ENCODE results near the gene FCER2.
A peak's percentile ranks its signal among the peaks of the same experiment; 100 is the strongest.

FCER2 gene

GRCh38 chr19:7676376-7676775 lies 25.6 kb downstream of the FCER2 start:
- no peak for DNase-seq

- DNase-seq, result no peak
Observed at GRCh38 chr19:7674010-7675005, 27.6 kb downstream of the FCER2 start.

GRCh38 chr19:7672522-7672921 lies 29.4 kb downstream of the FCER2 start:
- DNase-seq, result no peak

GRCh38 chr19:7670790-7671189 lies 31.1 kb downstream of the FCER2 start:
- no peak for DNase-seq

GRCh38 chr19:7670150-7670783 lies 31.7 kb downstream of the FCER2 start:
- DNase-seq, result no peak

GRCh38 chr19:7669641-7670040 lies 32.3 kb downstream of the FCER2 start:
- no peak for DNase-seq

GRCh38 chr19:7668842-7669241 lies 33.1 kb downstream of the FCER2 start, which contains the start of gene RETN:
RETN (plus strand) TSS chr19:7669049; CDS start chr19:7669327, 278 bp downstream.
- DNase-seq, result no peak

GRCh38 chr19:7665076-7665475 lies 36.9 kb downstream of the FCER2 start:
- DNase-seq, result no peak

- no peak for DNase-seq
Observed at GRCh38 chr19:7663706-7664105, 38.2 kb downstream of the FCER2 start.

GRCh38 chr19:7662657-7663056 lies 39.3 kb downstream of the FCER2 start:
- no peak for DNase-seq

- DNase-seq, result no peak
Observed at GRCh38 chr19:7661744-7662538, 40.0 kb downstream of the FCER2 start.

- no peak for DNase-seq
Observed at GRCh38 chr19:7658219-7658686, 43.7 kb downstream of the FCER2 start.

GRCh38 chr19:7657131-7657751 lies 44.7 kb downstream of the FCER2 start:
- DNase-seq, result no peak

GRCh38 chr19:7655581-7655980 lies 46.4 kb downstream of the FCER2 start:
- DNase-seq, result no peak

- no peak for DNase-seq
Observed at GRCh38 chr19:7654401-7654800, 47.5 kb downstream of the FCER2 start.

GRCh38 chr19:7652061-7652641 lies 49.8 kb downstream of the FCER2 start:
- DNase-seq, result peak; percentile 92

GRCh38 chr19:7650148-7650547 lies 51.8 kb downstream of the FCER2 start:
- DNase-seq, result no peak

GRCh38 chr19:7648265-7649014 lies 53.5 kb downstream of the FCER2 start:
- DNase-seq, result no peak

GRCh38 chr19:7647156-7647555 lies 54.8 kb downstream of the FCER2 start:
- no peak for DNase-seq

- no peak for DNase-seq
Observed at GRCh38 chr19:7646426-7646700, 55.6 kb downstream of the FCER2 start.

GRCh38 chr19:7645656-7646425 lies 56.1 kb downstream of the FCER2 start:
- no peak for DNase-seq

Measured in NCI-H2029 (cell line).